GM19239 (cell line): Measurements from ENCODE around the gene ZSWIM7.
"Not testable (repeated sequence)": the region's sequence is repeated elsewhere in the genome, so short reads cannot be mapped to it uniquely, and the experiment has no call there.

Source experiments
- DNase-seq: peaks from one replicate; pipeline ENCODE4 v3.0.0; 2011; ENCODE audit warnings: low spot score; ENCODE audit not compliant: insufficient read length
- FAIRE-seq: peaks from 2 replicates; lab custom pipeline; 2011; peaks lifted over from hg19 to GRCh38; lab: Jason Lieb, UNC

ZSWIM7 gene

GRCh38 chr17:15936481-15936880 lies 63.0 kb downstream of the ZSWIM7 start:
- DNase-seq, FAIRE-seq: not testable (repeated sequence)

GRCh38 chr17:15935891-15936290 lies 63.6 kb downstream of the ZSWIM7 start:
- FAIRE-seq (no peak), DNase-seq (no peak)

GRCh38 chr17:15934866-15935265 lies 64.6 kb downstream of the ZSWIM7 start:
- FAIRE-seq: no peak
- DNase-seq: no peak

GRCh38 chr17:15931394-15931793 lies 68.1 kb downstream of the ZSWIM7 start:
- FAIRE-seq (no peak), DNase-seq (no peak)

DNA sequence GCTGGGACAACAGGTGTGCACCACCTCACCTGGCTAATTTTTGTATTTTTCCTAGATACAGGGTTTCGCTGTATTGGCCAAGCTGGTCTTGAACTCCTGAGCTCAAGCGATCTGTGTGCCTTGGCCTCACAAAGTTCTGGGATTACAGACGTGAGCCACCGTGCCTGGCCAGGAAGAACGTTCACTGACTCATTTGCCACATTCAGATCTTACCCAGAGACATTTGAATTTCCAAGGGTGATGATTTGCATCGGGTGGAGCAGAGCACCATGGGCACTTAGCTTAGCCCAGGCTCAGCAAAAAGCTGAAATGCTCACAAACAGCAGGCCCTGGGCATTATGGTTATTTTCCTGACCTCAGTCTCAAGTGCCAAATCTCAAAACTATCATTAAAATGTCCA lies 69.1 kb downstream of the ZSWIM7 start:
- DNase-seq: no peak
- FAIRE-seq: no peak

DNA sequence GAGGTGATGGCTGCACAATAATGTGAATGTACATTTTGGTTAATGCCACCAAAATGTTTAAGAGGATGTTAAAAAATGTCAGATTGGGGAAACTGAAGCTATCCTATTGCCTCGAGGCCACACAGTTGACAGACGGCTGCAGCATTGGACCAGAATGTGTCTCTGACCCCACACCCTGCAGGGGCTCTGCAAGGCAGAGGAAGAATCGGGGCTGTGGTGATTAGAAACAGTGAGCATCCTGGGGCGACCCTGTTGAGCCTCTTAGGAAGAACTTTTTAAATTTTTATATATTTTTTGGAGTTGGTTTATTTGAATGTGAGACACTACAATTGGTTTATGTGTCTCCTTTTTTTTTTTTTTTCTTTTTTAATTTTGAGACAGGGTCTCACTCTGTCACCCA lies 69.6 kb downstream of the ZSWIM7 start:
- no peak for DNase-seq
- FAIRE-seq: no peak

DNA sequence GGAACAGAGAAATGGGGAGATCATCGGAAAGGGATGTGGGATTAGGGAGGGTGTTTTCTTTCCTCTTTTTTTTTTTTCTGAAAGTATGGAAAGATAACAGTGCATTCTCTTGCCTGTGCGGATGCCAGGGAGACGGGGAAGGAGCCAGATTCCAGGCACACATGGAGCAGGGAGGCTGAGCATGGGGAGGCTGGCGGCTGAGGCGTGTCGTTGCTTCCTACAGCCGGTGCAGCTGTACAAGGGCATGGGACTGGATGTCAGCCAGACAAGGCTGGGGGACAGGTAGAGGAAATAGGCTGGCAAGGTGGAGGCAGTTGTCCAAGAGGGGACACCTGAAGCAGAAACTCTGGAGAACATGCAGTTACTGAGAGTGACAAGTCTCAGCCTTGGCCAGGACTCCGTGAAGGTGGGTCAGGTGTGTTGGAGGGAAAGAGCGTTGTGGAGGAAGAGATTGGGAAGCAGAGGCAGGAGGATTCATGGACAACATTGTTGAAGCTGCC lies 71.2 kb downstream of the ZSWIM7 start:
- FAIRE-seq (no peak), DNase-seq (no peak)
